HepG2 (cell line): Measurements from ENCODE around the gene MYL4. TPM values are rescaled to one million over a fixed set of nuclear protein-coding genes. Genes with fewer than 3 reads are reported as not detected.

Experiments used
- BCL6 ChIP-seq: IDR thresholded peaks from 2 replicates; pipeline ENCODE4 v1.6.1; 2016; ENCODE audit warnings: missing genetic modification reagents, missing compliant biosample characterization
- BHLHE40 ChIP-seq: IDR thresholded peaks from 2 replicates; pipeline ENCODE4 v1.6.1; 2011; ENCODE audit warnings: low read length, improper control_type of control experiment
- GATA4 ChIP-seq: sonication (generic); IDR thresholded peaks from 2 replicates; pipeline ENCODE4 v1.6.1; 2016; ENCODE audit warnings: antibody characterized with exemption, low read depth, borderline replicate concordance
- HDAC2 ChIP-seq: sonication (generic); formaldehyde crosslinking; IDR thresholded peaks from 2 replicates; pipeline ENCODE4 v1.4.0; 2020; ENCODE audit warnings: missing genetic modification reagents
- HNRNPL ChIP-seq: fragments of 200-400 bp; formaldehyde crosslinking; IDR thresholded peaks from 2 replicates; pipeline ENCODE4 v1.6.1; 2017; ENCODE audit warnings: mild to moderate bottlenecking, low read depth, low read length
- MIER2 ChIP-seq: IDR thresholded peaks from 2 replicates; pipeline ENCODE4 v1.6.1; 2016; ENCODE audit warnings: missing biosample characterization, missing genetic modification reagents
- MTF1 ChIP-seq: sonication (generic); formaldehyde crosslinking; IDR thresholded peaks from 2 replicates; pipeline ENCODE4 v1.5.0; 2020; ENCODE audit warnings: missing genetic modification reagents
- SAFB2 ChIP-seq: sonication (generic); formaldehyde crosslinking; IDR thresholded peaks from 2 replicates; pipeline ENCODE4 v1.5.1; 2020; ENCODE audit warnings: missing genetic modification reagents, low read depth, mild to moderate bottlenecking, borderline replicate concordance
- TAF1 ChIP-seq: sonication (generic); formaldehyde crosslinking; IDR thresholded peaks from 2 replicates; pipeline ENCODE4 v1.4.0; 2020; ENCODE audit warnings: missing genetic modification reagents
- YEATS2 ChIP-seq: sonication (generic); formaldehyde crosslinking; IDR thresholded peaks from 2 replicates; pipeline ENCODE4 v1.4.0; 2020; ENCODE audit warnings: missing genetic modification reagents, borderline replicate concordance
- ZNF782 ChIP-seq: sonication (generic); formaldehyde crosslinking; IDR thresholded peaks from 2 replicates; pipeline ENCODE4 v1.4.0; 2020; ENCODE audit warnings: missing genetic modification reagents, mild to moderate bottlenecking, borderline replicate concordance
- ZSCAN20 ChIP-seq: sonication (generic); formaldehyde crosslinking; IDR thresholded peaks from 2 replicates; pipeline ENCODE4 v1.4.0; 2020; ENCODE audit warnings: missing genetic modification reagents, mild to moderate bottlenecking, borderline replicate concordance
- polyA plus RNA-seq, 8 experiments: library from polyadenylated mRNA; depleted of rRNA in 3 of 8; stranded (reverse) in 7 of 8; unstranded in 1 of 8; fragments of >200 nt; fragmentation: Illumina TruSeq in 4 of 8; extraction: Trizol in 4 of 8; gene quantifications; 2 replicates each; pipeline versions ENCODE4 v1.2.1 to v1.2.3, GENCODE V29; 2011 to 2016; ENCODE audit warnings: low read depth in 4 of 8, missing spikeins in 1 of 8, mixed read lengths in 1 of 8; ENCODE audit not compliant: insufficient read depth in 1 of 8
- total RNA-seq, 5 experiments: library from RNA; depleted of rRNA; stranded (reverse); fragments of >200 nt; fragmentation: Illumina TruSeq; extraction: Trizol; gene quantifications; 2 replicates each; pipeline ENCODE4 v1.2.3, GENCODE V29; 2016; ENCODE audit warnings: low read depth in 1 of 5
- TF ChIP-seq, protein P1 (sequence below), 2 experiments: fragments of 450-650 bp in 1 of 2; sonication (generic) in 1 of 2; formaldehyde crosslinking; IDR thresholded peaks; 2 replicates each; pipeline versions ENCODE4 v1.5.0 to v1.8.0; 2020 to 2022; ENCODE audit warnings: mild to moderate bottlenecking in 1 of 2, missing genetic modification reagents in 1 of 2
- TF ChIP-seq, protein P2 (sequence below), 2 experiments: sonication (generic) in 1 of 2; formaldehyde crosslinking in 1 of 2; IDR thresholded peaks; 2 replicates each; pipeline versions ENCODE4 v1.4.0 to v1.6.1; 2016 to 2020; ENCODE audit warnings: borderline replicate concordance in 1 of 2, low read depth in 1 of 2, mild to moderate bottlenecking in 1 of 2, missing genetic modification reagents in 1 of 2
- TF ChIP-seq, protein P3 (sequence below): IDR thresholded peaks from 2 replicates; pipeline ENCODE4 v1.4.0; 2020; ENCODE audit warnings: mild to moderate bottlenecking, missing genetic modification reagents
- TF ChIP-seq, protein P4 (sequence below): sonication (generic); formaldehyde crosslinking; IDR thresholded peaks from 2 replicates; pipeline ENCODE4 v1.4.0; 2020; ENCODE audit warnings: missing genetic modification reagents; ENCODE audit errors: not compliant biosample characterization

Gene MYL4
- total and polyA plus RNA-seq, 2 of the 13 experiments (the other 11 are each of a cell fraction or from before 2014, with no cell fraction given), result not detected

DNA sequence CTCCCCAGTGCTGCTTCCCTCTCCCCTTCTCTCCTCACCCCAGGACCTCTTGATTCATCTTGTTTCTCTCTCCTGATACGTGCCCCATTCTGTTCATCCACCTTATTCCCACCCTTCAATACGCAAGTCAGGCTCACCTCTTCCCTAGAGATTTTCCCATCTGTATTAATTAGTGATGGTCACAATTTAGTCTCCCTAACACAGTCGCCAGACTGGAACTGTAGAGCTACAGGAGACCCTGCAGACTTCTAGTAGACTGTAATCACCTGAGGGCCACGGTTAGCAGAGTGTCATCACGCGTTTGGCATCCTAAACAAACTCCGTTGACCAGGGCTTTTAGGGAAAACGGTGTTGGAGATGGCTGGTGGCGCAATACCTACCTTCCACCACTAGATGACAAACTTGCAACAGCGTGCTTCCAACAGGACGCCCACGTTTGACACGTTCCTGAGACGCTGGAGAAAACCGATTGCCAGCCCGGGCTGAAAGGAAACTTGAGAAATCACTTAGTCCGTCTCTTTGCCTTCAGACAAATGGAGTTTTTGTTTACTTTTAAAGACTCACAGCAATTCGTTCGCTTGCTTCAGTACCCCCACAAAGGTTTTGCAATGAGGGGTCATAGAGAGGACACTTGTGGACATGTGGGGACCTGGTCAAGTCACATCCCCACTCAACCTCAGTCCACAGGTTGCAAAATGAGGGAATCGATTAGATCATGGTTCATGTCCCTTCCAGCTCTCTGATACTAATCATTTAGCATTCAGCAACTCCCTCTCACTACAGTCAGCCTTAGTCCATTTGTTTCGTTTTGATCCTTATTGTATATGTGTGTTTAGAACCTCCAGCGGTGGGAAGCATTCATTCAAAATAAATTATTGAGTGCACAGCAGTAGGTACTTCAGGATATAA is 20.6 kb downstream of the MYL4 start (continued):
- TF ChIP-seq ZNF782 (CRISPR knock-in tag) (peak; percentile 66; the same call in 1 of the 2 replicates), TAF1 (CRISPR knock-in tag) (no peak), SAFB2 (CRISPR knock-in tag) (0 out of 2 replicates have a peak, but pooled peaks have one; percentile 22), MIER2 (CRISPR knock-in tag) (peak; percentile 55; the same call in 1 of the 2 replicates), BHLHE40 (peak; percentile 85), HDAC2 (CRISPR knock-in tag) (peak; percentile 84), BCL6 (peak; percentile 18; the same call in 1 of the 2 replicates), HNRNPL (no peak), YEATS2 (CRISPR knock-in tag) (peak; percentile 57; the same call in 1 of the 2 replicates), GATA4 (no peak), MTF1 (CRISPR knock-in tag) (no peak), ZSCAN20 (CRISPR knock-in tag) (no peak)
- TF ChIP-seq, protein P1, sequence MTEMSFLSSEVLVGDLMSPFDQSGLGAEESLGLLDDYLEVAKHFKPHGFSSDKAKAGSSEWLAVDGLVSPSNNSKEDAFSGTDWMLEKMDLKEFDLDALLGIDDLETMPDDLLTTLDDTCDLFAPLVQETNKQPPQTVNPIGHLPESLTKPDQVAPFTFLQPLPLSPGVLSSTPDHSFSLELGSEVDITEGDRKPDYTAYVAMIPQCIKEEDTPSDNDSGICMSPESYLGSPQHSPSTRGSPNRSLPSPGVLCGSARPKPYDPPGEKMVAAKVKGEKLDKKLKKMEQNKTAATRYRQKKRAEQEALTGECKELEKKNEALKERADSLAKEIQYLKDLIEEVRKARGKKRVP (CRISPR knock-in tag; IDR thresholded peaks at IDR 0.05), result peak in 1 of 2 experiments; percentile 68; a peak in 1 of 4 replicates
- TF ChIP-seq, protein P2, sequence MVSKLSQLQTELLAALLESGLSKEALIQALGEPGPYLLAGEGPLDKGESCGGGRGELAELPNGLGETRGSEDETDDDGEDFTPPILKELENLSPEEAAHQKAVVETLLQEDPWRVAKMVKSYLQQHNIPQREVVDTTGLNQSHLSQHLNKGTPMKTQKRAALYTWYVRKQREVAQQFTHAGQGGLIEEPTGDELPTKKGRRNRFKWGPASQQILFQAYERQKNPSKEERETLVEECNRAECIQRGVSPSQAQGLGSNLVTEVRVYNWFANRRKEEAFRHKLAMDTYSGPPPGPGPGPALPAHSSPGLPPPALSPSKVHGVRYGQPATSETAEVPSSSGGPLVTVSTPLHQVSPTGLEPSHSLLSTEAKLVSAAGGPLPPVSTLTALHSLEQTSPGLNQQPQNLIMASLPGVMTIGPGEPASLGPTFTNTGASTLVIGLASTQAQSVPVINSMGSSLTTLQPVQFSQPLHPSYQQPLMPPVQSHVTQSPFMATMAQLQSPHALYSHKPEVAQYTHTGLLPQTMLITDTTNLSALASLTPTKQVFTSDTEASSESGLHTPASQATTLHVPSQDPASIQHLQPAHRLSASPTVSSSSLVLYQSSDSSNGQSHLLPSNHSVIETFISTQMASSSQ (IDR thresholded peaks at IDR 0.05; ENCODE audit: low read depth), result no peak
- TF ChIP-seq, protein P2 (CRISPR knock-in tag; IDR thresholded peaks at IDR 0.05; ENCODE audit: borderline replicate concordance), result no peak
- TF ChIP-seq, protein P3, sequence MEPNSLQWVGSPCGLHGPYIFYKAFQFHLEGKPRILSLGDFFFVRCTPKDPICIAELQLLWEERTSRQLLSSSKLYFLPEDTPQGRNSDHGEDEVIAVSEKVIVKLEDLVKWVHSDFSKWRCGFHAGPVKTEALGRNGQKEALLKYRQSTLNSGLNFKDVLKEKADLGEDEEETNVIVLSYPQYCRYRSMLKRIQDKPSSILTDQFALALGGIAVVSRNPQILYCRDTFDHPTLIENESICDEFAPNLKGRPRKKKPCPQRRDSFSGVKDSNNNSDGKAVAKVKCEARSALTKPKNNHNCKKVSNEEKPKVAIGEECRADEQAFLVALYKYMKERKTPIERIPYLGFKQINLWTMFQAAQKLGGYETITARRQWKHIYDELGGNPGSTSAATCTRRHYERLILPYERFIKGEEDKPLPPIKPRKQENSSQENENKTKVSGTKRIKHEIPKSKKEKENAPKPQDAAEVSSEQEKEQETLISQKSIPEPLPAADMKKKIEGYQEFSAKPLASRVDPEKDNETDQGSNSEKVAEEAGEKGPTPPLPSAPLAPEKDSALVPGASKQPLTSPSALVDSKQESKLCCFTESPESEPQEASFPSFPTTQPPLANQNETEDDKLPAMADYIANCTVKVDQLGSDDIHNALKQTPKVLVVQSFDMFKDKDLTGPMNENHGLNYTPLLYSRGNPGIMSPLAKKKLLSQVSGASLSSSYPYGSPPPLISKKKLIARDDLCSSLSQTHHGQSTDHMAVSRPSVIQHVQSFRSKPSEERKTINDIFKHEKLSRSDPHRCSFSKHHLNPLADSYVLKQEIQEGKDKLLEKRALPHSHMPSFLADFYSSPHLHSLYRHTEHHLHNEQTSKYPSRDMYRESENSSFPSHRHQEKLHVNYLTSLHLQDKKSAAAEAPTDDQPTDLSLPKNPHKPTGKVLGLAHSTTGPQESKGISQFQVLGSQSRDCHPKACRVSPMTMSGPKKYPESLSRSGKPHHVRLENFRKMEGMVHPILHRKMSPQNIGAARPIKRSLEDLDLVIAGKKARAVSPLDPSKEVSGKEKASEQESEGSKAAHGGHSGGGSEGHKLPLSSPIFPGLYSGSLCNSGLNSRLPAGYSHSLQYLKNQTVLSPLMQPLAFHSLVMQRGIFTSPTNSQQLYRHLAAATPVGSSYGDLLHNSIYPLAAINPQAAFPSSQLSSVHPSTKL (CRISPR knock-in tag), result peak; percentile 76
- TF ChIP-seq, protein P4, sequence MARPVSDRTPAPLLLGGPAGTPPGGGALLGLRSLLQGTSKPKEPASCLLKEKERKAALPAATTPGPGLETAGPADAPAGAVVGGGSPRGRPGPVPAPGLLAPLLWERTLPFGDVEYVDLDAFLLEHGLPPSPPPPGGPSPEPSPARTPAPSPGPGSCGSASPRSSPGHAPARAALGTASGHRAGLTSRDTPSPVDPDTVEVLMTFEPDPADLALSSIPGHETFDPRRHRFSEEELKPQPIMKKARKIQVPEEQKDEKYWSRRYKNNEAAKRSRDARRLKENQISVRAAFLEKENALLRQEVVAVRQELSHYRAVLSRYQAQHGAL (CRISPR knock-in tag), result no peak
